Endothelial cell (in vitro differentiated cells): ENCODE results near the gene APCDD1. TPM values are rescaled to one million over a fixed set of nuclear protein-coding genes. Genes with fewer than 3 reads are reported as not detected.

Experiments used
- DNase-seq: peaks from one replicate; pipeline ENCODE4 v3.0.0; 2021; ENCODE audit warnings: low spot score
- H3K27ac Mint-ChIP-seq: one replicate; pipeline ENCODE4 v1.8.0; 2021; ENCODE audit warnings: mixed read lengths, inconsistent platforms; ENCODE audit not compliant: unreplicated experiment
- H3K27me3 Mint-ChIP-seq: one replicate; pipeline ENCODE4 v1.8.0; 2021; ENCODE audit warnings: mild to moderate bottlenecking, moderate library complexity, mixed read lengths, inconsistent platforms; ENCODE audit not compliant: unreplicated experiment
- H3K36me3 Mint-ChIP-seq: one replicate; pipeline ENCODE4 v1.8.0; 2021; ENCODE audit warnings: mild to moderate bottlenecking, low read depth, mixed read lengths, inconsistent platforms; ENCODE audit not compliant: unreplicated experiment
- H3K4me1 Mint-ChIP-seq: one replicate; pipeline ENCODE4 v1.8.0; 2021; ENCODE audit warnings: mild to moderate bottlenecking, mixed read lengths, inconsistent platforms; ENCODE audit not compliant: unreplicated experiment
- H3K4me3 Mint-ChIP-seq: one replicate; pipeline ENCODE4 v1.8.0; 2021; ENCODE audit warnings: mild to moderate bottlenecking, mixed read lengths, inconsistent platforms; ENCODE audit not compliant: unreplicated experiment
- H3K9me3 Mint-ChIP-seq: one replicate; pipeline ENCODE4 v1.8.0; 2021; ENCODE audit warnings: mixed read lengths, inconsistent platforms; ENCODE audit not compliant: unreplicated experiment
- total RNA-seq: library from RNA; stranded (reverse); fragmentation: NEBNext Ultra II Directional; extraction: Animal tissue kit (Norgen Biotek cat#: 25700); gene quantifications from one replicate; pipeline ENCODE4 v1.2.1, GENCODE V29; 2021; ENCODE audit not compliant: unreplicated experiment
- TF ChIP-seq, protein P1 (sequence below): fragments of 200-600 bp; sonication (generic); IDR thresholded peaks from one replicate; pipeline ENCODE4 v1.5.0; 2021; ENCODE audit warnings: antibody characterized with exemption; ENCODE audit not compliant: unreplicated experiment

The APCDD1 gene
- total RNA-seq, 1 donor from 2014 or later = 3.1 TPM

DNA sequence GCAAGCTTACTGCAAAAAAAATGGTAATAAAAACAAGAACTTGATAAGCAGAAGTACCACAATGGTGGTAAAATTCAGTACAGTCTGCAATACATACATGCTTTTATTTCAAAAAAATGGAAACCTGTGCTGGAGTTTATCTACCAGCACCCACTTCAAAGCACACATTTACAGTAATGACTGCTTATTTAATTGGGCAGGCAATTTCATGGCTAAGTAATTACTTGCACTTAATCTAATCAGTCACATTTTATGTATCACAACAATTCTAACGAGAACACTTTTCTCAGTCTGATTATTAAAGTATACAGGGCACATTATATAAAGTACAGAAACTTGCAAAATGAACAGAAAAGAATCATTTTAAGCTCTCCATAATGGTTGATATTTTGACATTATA is 5.2 kb downstream of the APCDD1 start:
- Mint-ChIP-seq H3K27me3 (peaks cover 10% of the 10 kb centered on the region), H3K4me3 (no peak overlapping the region), H3K36me3 (no peaks in the 10 kb centered on the region), H3K27ac (no peak overlapping the region), H3K4me1 (peaks cover 14% of the 10 kb centered on the region), H3K9me3 (no peaks in the 10 kb centered on the region)
- no peak for DNase-seq
- TF ChIP-seq, protein P1, sequence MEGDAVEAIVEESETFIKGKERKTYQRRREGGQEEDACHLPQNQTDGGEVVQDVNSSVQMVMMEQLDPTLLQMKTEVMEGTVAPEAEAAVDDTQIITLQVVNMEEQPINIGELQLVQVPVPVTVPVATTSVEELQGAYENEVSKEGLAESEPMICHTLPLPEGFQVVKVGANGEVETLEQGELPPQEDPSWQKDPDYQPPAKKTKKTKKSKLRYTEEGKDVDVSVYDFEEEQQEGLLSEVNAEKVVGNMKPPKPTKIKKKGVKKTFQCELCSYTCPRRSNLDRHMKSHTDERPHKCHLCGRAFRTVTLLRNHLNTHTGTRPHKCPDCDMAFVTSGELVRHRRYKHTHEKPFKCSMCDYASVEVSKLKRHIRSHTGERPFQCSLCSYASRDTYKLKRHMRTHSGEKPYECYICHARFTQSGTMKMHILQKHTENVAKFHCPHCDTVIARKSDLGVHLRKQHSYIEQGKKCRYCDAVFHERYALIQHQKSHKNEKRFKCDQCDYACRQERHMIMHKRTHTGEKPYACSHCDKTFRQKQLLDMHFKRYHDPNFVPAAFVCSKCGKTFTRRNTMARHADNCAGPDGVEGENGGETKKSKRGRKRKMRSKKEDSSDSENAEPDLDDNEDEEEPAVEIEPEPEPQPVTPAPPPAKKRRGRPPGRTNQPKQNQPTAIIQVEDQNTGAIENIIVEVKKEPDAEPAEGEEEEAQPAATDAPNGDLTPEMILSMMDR = no peak

DNA sequence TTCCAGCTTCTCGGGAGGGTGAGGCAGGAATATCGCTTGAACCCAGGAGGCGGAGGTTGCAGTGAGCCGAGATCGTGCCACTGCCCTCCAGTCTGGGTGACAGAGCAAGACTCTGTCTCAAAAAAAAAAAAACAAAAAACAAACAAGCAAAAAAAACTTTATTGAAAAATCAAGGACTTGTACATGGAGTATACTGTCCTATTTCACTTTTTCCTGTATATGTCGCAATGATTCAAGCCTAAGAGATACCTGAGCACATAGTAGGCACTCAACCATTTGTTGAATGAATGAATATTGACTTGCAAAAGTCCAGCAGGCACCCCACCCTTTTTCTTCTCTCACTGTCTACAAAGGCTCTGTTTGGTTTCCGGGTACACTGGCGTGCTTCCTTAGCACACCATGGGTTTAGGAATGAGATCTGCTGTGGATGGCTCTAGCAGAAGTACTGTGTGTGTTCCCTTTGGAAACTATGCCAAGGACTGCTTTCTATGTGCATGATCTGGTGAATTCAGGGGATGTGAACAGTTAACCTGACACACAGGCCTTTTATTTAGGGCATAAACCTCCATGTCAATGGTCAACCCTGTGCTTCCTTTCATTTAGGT is 6.1 kb downstream of the APCDD1 start:
- no peaks in the 10 kb centered on the region for H3K9me3 Mint-ChIP-seq
- no peaks in the 10 kb centered on the region for H3K36me3 Mint-ChIP-seq
- peaks cover 9% of the 10 kb centered on the region for H3K4me1 Mint-ChIP-seq
- H3K27me3 Mint-ChIP-seq = peaks cover 6% of the 10 kb centered on the region
- no peak overlapping the region for H3K4me3 Mint-ChIP-seq
- DNase-seq = no peak
- TF ChIP-seq, protein P1 = no peak
- H3K27ac Mint-ChIP-seq = no peak overlapping the region

GRCh38 chr18:10461989-10462388 is 7.6 kb downstream of the APCDD1 start:
- no peak for DNase-seq
- H3K36me3 Mint-ChIP-seq = no peaks in the 10 kb centered on the region
- peaks cover 3% of the 10 kb centered on the region for H3K4me1 Mint-ChIP-seq
- H3K27ac Mint-ChIP-seq = no peak overlapping the region
- no peaks in the 10 kb centered on the region for H3K9me3 Mint-ChIP-seq
- peaks cover 2% of the 10 kb centered on the region for H3K27me3 Mint-ChIP-seq
- H3K4me3 Mint-ChIP-seq = no peak overlapping the region
- TF ChIP-seq, protein P1 = no peak

GRCh38 chr18:10462597-10462996 is 8.2 kb downstream of the APCDD1 start:
- H3K36me3 Mint-ChIP-seq = no peaks in the 10 kb centered on the region
- TF ChIP-seq, protein P1 = no peak
- DNase-seq = no peak
- no peak overlapping the region for H3K27ac Mint-ChIP-seq
- H3K4me1 Mint-ChIP-seq = peaks cover 3% of the 10 kb centered on the region
- H3K27me3 Mint-ChIP-seq = peaks cover 2% of the 10 kb centered on the region
- H3K4me3 Mint-ChIP-seq = no peak overlapping the region
- no peaks in the 10 kb centered on the region for H3K9me3 Mint-ChIP-seq

DNA sequence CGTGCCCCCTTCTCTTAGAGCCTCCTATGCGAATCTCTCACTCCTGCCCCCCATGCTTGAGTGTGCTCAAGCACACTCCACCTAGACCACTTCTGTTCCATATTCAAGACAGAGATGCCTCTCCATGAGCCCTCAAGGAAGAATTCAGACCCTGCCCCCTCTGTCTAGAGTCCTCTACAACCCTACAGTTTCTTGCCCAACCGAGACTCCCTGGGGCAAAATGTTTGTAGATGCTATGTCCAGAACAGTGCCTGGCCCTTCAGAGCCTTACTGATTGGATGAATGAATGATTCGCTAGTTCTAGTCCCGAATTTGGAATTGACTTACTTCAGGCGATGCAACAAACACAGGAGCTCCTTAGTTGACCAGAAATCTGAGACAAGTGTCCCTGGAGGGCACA is 8.7 kb downstream of the APCDD1 start:
- no peak for DNase-seq
- no peak overlapping the region for H3K4me3 Mint-ChIP-seq
- no peaks in the 10 kb centered on the region for H3K36me3 Mint-ChIP-seq
- TF ChIP-seq, protein P1 = no peak
- H3K4me1 Mint-ChIP-seq = peaks cover 3% of the 10 kb centered on the region
- H3K9me3 Mint-ChIP-seq = no peaks in the 10 kb centered on the region
- peaks cover 2% of the 10 kb centered on the region for H3K27me3 Mint-ChIP-seq
- no peak overlapping the region for H3K27ac Mint-ChIP-seq
